Activated effector memory CD4-positive, alpha-beta T cell treated with Interleukin-2 at 50 U/mL for 16 hours (primary cell): Measurements from ENCODE around the gene NSUN4.
"Not testable (repeated sequence)": the region's sequence is repeated elsewhere in the genome, so short reads cannot be mapped to it uniquely, and the experiment has no call there.

Experiments
- DNase-seq: peaks from one replicate; pipeline ENCODE4 v3.0.0-alpha.2; 2020

NSUN4 gene

GRCh38 chr1:46328182-46328581 lies 12.4 kb upstream of the NSUN4 start:
- not testable (repeated sequence) for DNase-seq

GRCh38 chr1:46329807-46330206 lies 10.8 kb upstream of the NSUN4 start:
- not testable (repeated sequence) for DNase-seq

GRCh38 chr1:46330381-46330780 lies 10.2 kb upstream of the NSUN4 start:
- not testable (repeated sequence) for DNase-seq

DNA sequence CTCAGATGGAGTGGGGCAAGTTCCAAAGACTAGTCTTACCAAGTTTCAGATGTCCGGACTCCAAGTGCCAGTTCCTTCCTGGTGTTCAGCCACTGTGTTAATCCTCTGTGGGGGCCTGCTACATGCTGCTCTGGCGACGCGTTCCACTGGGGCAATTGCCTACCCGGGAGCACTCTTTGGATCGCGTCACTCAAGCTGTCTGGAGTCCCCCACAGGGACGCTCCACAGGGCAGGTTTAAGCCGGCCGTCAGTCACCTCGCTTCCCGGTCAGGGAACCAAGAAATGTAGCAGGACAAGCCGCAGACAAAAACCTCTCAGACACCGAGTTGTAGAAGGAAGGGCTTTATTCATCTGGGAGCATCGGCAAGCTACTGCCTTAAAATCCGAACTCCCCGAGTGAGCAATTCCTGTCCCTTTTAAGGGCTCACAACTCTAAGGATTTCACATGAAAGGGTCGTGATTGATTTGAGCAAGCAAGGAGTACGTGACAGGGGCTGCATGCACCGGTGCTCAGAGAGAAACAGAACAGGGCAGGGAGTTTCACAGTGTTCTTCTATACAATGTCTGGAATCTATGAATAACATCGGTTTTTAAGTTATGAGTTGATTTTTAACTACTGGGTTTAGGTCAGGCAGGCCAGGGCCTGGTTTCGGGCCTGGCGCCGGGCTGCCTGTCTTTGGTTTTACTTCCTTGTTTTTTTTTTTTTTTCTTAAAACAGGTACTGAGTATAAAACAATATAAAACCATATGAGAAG lies 8.6 kb upstream of the NSUN4 start:
- not testable (repeated sequence) for DNase-seq

DNA sequence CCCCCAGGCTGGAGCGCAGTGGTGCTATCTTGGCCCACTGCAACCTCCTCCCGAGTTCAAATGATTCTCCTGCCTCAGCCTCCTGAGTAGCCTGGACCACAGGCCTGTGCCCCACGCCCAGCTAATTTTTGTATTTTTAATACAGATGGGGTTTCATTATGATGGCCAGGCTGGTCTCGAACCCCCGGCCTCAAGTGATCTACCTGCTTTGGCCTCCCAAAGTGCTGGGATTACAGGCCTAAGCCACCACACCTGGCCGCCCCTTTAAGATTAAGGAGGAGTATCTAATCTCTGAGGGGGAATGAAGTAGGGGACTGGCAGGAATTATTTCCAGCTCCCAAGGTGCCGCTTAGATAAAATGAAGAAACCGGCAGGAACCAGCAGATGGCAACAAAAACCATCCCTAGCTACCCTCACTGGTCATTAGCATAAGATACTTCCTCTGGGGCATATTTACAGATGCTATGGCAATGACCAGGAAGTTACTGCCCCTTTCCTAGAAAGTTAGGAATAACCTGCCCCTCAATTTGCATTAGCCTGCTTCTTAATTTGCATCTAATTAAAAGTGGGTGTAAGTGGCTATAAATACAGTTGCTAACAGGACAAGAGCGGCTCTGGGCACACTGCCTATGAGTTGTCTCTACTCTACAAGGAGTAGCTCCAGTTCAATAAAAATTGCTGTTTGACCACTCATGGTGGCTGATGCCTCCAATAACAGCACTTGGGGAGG lies 7.1 kb upstream of the NSUN4 start:
- no peak for DNase-seq

DNA sequence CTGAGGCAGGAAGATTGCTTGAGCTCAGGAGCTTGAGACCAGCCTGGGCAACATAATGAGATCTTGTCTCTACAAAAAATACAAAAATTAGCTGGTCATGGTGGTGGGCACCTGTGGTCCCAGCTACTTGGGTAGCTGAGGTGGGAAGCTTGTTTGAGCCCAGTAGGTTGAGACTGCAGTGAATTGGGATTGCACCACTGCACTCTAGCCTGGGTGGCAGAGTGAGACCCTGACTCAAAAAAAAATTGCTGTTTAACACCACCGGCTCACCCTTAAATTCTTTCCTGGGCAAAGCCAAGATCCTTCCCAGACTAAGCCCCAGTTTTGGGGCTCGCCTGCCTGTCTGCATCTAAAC lies 6.6 kb upstream of the NSUN4 start:
- no peak for DNase-seq

GRCh38 chr1:46335081-46335480 lies 5.5 kb upstream of the NSUN4 start:
- DNase-seq = no peak

DNA sequence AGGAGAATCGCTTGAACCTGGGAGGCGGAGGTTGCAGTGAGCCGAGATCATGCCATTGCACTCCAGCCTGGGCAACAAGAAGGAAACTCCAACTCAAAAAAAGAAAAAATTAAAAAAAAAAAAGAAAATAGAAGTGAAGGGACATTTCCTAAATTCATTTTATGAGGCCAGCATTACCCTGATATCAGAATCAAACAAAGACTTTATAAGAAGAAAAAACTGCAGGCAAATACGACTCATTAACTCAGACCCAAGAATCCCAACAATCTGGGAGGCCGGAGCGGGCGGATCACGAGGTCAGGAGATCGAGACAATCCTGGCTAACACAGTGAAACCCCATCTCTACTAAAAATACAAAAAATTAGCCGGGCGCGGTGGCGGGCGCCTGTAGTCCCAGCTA lies 3.2 kb upstream of the NSUN4 start:
- not testable (repeated sequence) for DNase-seq

DNA sequence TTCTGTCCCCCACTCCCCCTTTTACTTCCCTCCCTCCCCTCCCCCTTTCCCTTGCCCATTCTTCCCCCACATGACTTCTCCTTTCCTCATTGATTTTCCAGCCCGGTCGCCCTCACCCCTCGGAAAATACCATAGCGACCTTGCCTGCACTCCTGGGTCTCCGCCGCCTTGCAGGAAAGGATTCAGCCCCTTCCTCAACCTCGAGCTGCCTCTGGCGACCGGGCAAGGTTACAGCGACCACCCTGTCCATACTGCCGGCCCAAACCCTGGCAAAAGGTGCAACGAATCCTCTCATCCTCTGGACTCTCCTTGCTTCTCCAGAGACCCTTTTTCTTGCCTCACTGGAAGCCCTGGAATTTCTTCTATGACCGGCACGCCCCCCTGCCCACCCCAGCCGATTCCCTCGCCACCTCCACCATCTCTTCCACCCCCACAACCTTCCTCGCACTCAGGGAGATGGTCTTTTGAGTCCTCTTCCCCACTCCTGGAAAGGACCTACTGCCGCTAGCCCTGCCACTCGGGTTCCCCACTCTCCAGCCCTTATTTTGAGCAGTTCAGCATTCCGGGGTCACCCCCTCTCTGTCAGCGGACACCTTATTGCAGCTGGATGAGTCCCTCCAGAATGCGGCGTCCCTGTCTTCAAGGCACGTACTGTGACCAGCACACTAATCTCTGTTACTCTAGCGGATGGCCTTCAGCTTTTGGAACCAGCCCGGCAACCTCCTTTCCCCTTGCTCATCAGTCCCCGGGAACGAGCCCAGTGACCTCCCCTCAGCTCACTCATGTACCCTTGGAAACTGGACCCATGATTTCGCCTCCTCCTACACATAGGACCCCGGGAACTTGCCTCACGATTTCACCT lies 846 bp downstream of the NSUN4 start:
- DNase-seq = no peak

- DNase-seq = no peak
Measured at GRCh38 chr1:46342084-46342656, 1.6 kb downstream of the NSUN4 start.

DNA sequence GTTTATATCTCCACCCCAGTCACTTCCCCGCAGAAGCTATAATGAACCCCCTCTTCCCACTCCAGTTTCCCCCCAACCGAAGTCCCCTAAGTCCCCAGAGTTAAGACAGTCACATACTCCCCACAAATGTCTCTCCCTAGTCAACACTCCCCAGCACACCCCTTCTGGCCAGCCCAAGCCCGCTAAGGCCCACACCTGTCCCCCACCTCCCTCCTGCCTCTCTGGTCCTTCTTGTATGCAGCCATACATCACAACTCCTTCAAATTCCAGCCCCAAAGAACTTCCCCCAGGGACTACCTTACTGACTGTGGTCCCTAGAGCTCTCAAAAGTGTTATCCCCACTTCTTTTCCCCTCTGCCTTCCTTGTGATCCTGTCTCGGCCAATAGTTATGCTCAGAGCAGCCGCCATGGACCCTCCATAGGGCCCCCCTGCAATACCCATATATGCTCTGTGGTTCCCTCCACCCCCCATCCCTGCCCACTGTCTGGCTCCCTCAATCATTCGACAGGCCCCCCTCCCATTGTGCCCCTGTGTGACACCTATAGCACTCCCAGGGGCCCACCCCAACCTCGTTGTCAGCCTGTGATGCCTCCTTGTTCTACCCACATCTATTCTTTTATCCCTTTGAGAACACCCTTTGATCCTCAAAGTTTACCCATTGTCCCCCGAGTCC lies 2.2 kb downstream of the NSUN4 start:
- no peak for DNase-seq

DNA sequence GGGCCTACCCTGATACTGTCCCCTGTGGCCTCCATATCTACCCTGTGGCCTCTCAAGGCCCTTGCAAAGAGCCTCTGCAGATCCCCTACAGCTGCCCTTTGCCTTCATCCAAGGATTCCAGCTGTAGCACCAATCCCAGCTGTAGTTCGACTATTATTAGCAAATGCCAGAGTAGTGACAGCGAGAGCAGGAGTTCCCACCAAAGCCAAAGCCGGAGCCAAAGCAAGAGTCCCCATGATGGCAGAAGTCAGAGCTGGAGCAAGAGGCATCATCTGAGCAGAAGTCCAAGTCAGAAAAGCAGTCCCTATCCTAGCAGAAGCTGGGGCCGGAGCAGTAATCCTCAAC lies 2.7 kb downstream of the NSUN4 start:
- no peak for DNase-seq

DNA sequence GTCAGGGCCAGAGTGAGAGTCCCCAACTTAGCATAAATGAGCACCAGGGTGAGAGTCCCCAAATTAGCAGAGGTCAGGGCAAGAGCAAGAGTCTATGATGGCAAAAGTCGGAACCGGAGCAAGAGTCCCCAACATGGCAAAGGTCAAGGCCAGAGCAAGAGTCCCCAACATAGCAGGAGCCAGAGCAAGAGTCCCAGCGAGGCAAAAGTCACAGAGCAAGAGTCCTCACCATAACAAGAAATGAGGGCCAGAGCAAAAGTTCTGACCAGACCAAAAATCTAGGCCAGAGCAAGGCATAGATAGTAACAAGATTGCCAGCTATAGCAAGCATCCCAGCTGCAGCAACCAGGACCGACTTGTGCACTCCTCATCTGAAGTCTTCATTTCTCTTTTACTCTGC lies 3.1 kb downstream of the NSUN4 start:
- DNase-seq = no peak

DNA sequence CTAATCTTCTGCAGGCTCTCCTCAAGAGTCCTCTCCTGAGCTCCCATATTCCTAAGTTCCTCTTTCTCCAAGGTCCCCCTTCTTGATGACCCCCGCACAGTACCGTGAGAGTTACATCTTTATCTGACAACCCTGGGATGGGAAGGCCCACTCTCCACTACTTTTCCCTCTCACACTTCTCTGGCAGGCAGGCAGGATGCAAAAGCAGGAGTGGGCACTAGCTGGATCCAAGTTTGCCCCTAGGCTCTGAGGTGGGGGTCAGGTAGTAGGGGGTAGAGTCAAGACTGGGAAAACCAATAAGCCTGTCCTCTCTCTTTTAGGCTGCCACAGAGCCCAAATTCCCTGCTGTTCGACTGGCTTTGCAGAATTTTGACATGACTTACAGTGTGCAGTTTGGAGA lies 3.9 kb downstream of the NSUN4 start:
- no peak for DNase-seq

- no peak for DNase-seq
Measured at GRCh38 chr1:46345281-46345680, 4.7 kb downstream of the NSUN4 start.

DNA sequence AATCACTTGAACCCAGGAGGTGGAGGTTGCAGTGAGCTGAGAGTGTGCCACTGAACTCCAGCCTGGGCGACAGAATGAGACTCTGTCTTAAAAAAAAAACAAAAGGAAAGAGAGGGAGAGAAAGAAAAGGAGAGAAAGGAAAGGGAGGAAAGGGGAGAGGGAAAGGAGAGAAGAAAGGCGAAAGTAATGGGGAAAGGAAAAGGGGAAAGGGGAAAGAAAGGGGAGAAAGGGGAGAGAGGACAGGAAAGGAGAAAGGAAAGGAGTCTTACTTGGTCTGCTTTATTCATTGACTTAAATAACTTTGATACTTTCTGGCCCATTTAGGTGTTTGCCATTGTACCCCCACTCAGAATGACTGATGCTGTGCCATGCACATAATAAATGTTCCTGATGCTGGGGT lies 11.8 kb downstream of the NSUN4 start:
- no peak for DNase-seq

GRCh38 chr1:46355920-46356319 lies 15.3 kb downstream of the NSUN4 start:
- not testable (repeated sequence) for DNase-seq

GRCh38 chr1:46362158-46362557 lies 21.6 kb downstream of the NSUN4 start:
- DNase-seq = no peak

DNA sequence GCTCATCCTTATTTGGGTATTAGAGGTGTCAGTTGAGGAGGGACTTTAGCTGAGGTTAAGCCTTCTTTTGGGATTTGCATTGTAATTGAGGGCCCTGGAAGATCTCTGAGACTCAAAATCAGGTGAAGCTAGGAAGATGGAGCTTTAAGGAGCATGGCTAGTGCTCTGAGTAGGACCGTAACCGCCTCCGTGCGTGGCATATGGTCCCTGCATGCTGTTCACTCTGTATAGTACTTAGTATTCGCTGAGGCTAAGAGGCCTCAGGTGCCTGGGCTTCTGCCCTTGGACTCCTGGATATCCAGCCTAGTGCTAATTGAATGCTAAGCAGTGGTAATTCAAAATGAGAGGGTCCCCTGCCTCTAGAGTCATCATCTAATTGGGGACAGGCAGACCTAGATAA lies 22.5 kb downstream of the NSUN4 start:
- no peak for DNase-seq

GRCh38 chr1:46364612-46365011 lies 24.0 kb downstream of the NSUN4 start:
- no peak for DNase-seq

- not testable (repeated sequence) for DNase-seq
Measured at GRCh38 chr1:46365796-46366195, 25.2 kb downstream of the NSUN4 start.

GRCh38 chr1:46367072-46367471 lies 26.5 kb downstream of the NSUN4 start:
- DNase-seq = no peak

DNA sequence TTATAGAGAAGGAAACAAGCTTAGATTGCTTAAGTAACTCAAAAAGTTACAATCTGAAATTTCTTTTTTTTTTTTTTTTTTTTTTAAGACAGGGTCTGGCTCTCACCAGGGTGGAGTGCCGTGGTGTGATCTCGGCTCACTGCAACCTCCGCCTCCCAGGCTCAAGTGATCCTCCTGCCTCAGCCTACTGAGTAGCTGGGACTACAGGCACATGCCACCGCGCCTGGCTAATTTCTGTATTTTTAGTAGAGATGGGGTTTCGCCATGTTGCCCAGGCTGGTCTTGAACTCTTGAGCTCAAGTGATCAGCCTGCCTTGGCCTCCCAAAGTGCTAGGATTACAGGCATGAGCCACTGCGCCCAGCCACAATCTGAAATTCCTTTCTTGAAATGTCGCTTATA lies 27.1 kb downstream of the NSUN4 start:
- DNase-seq = not testable (repeated sequence)
